GM03348 (cell line): ENCODE measurements around the gene ERMAP.
"Not testable (repeated sequence)": the region's sequence is repeated elsewhere in the genome, so short reads cannot be mapped to it uniquely, and the experiment has no call there.

Source experiments
- DNase-seq: peaks from one replicate; pipeline ENCODE4 v3.0.0; 2012; ENCODE audit warnings: low spot score

Gene ERMAP

GRCh38 chr1:42807056-42807668 is 9.8 kb upstream of the ERMAP start:
- no peak for DNase-seq

GRCh38 chr1:42814815-42815214 is 2.1 kb upstream of the ERMAP start:
- DNase-seq: not testable (repeated sequence)

GRCh38 chr1:42815941-42816584 is 859 bp upstream of the ERMAP start:
- DNase-seq: no peak

GRCh38 chr1:42817440-42817767 is 482 bp downstream of the ERMAP start:
- no peak for DNase-seq

GRCh38 chr1:42817976-42818375 is 1.1 kb downstream of the ERMAP start:
- no peak for DNase-seq

GRCh38 chr1:42820813-42821212 is 3.9 kb downstream of the ERMAP start:
- DNase-seq: no peak

GRCh38 chr1:42821690-42822089 is 4.8 kb downstream of the ERMAP start:
- DNase-seq: no peak

GRCh38 chr1:42822800-42823392 is 6.0 kb downstream of the ERMAP start:
- DNase-seq: peak; percentile 43

GRCh38 chr1:42824481-42825035 is 7.6 kb downstream of the ERMAP start:
- no peak for DNase-seq

GRCh38 chr1:42825036-42825851 is 8.3 kb downstream of the ERMAP start:
- DNase-seq: no peak

GRCh38 chr1:42830631-42831030 is 13.7 kb downstream of the ERMAP start:
- DNase-seq: no peak

- no peak for DNase-seq
Observed at GRCh38 chr1:42831273-42831672, 14.4 kb downstream of the ERMAP start.

- no peak for DNase-seq
Observed at GRCh38 chr1:42832641-42833240, 15.8 kb downstream of the ERMAP start.

- DNase-seq: no peak
Observed at GRCh38 chr1:42833981-42834380, 17.1 kb downstream of the ERMAP start.

GRCh38 chr1:42834803-42835202 is 17.9 kb downstream of the ERMAP start:
- DNase-seq: no peak

GRCh38 chr1:42835422-42835821 is 18.5 kb downstream of the ERMAP start:
- no peak for DNase-seq

GRCh38 chr1:42837709-42838108 is 20.8 kb downstream of the ERMAP start:
- no peak for DNase-seq

- no peak for DNase-seq
Observed at GRCh38 chr1:42838482-42839190, 21.7 kb downstream of the ERMAP start.

GRCh38 chr1:42841010-42841409 is 24.1 kb downstream of the ERMAP start:
- DNase-seq: no peak

- DNase-seq: no peak
Observed at GRCh38 chr1:42841440-42842147, 24.7 kb downstream of the ERMAP start.

GRCh38 chr1:42844592-42845140 is 27.7 kb downstream of the ERMAP start:
- no peak for DNase-seq
